ENCODE data around the gene JUP. TPM values are rescaled to one million over a fixed set of nuclear protein-coding genes. Genes with fewer than 3 reads are reported as not detected.

JUP gene
- total and polyA plus RNA-seq, 2 of the 13 experiments (the other 11 are each of a cell fraction or from before 2014, with no cell fraction given) = 12.1 to 20.6 TPM

GRCh38 chr17:41810659-41811548, 24.4 kb upstream of the JUP start (continued):
- TF ChIP-seq USF2 (IDR thresholded peaks at IDR 0.05; ENCODE audit: low read depth, low read length) (no peak), USF2 (CRISPR knock-in tag; IDR thresholded peaks at IDR 0.05; ENCODE audit: borderline replicate concordance) (no peak), ZFAT (CRISPR knock-in tag; conservative IDR thresholded peaks at IDR 0.05) (no peak), TCF7 (IDR thresholded peaks at IDR 0.05; ENCODE audit: low read depth) (no peak), ZNF280D (CRISPR knock-in tag; IDR thresholded peaks at IDR 0.05) (0 out of 2 replicates have a peak, but pooled peaks have one; percentile 18), MAFK (conservative IDR thresholded peaks at IDR 0.05 in 1 of 2, IDR thresholded peaks at IDR 0.05 in 1 of 2; ENCODE audit: low read length in 2 of 2) (no peak), REL (CRISPR knock-in tag; conservative IDR thresholded peaks at IDR 0.05) (0 out of 2 replicates have a peak, but pooled peaks have one; percentile 24), CSRNP1 (CRISPR knock-in tag; IDR thresholded peaks at IDR 0.05) (no peak; the same call in 1 of the 2 replicates), JARID2 (CRISPR knock-in tag; IDR thresholded peaks at IDR 0.05; ENCODE audit: insufficient replicate concordance) (peak; percentile 91), ZNF550 (CRISPR knock-in tag; IDR thresholded peaks at IDR 0.05; ENCODE audit: borderline replicate concordance) (no peak), ZNF362 (CRISPR knock-in tag; IDR thresholded peaks at IDR 0.05; ENCODE audit: borderline replicate concordance) (no peak), ZNF253 (CRISPR knock-in tag; IDR thresholded peaks at IDR 0.05; ENCODE audit: borderline replicate concordance) (no peak), CSRNP2 (CRISPR knock-in tag; conservative IDR thresholded peaks at IDR 0.05; ENCODE audit: low read depth) (0 out of 2 replicates have a peak, but pooled peaks have one; percentile 91), ZNF547 (CRISPR knock-in tag; IDR thresholded peaks at IDR 0.05) (0 out of 2 replicates have a peak, but pooled peaks have one; percentile 25), ZSCAN9 (CRISPR knock-in tag; IDR thresholded peaks at IDR 0.05; ENCODE audit: borderline replicate concordance) (no peak), RBM22 (optimal IDR thresholded peaks at IDR 0.05; ENCODE audit: low read length) (no peak), ZNF775 (CRISPR knock-in tag; IDR thresholded peaks at IDR 0.05; ENCODE audit: borderline replicate concordance) (no peak), ZNF337 (CRISPR knock-in tag; IDR thresholded peaks at IDR 0.05; ENCODE audit: borderline replicate concordance, low read depth) (no peak)
